Measurements from ENCODE around the gene WFDC1. TPM values are rescaled to one million over a fixed set of nuclear protein-coding genes. Genes with fewer than 3 reads are reported as not detected.

WFDC1 gene
- total and polyA plus RNA-seq, 4 donors: 1.0 to 5.2 (median 2.9) TPM

GRCh38 chr16:84282533-84282932 is 12.1 kb upstream of the WFDC1 start:
- H3K27ac ChIP-seq (ENCODE audit: low read depth in 1 of 2, low read length in 2 of 2): no peak overlapping the region
- TF ChIP-seq NR2F2 (IDR thresholded peaks at IDR 0.05): no peak
- TF ChIP-seq RXRA (IDR thresholded peaks at IDR 0.05): peak; percentile 41 to 68
- TF ChIP-seq TAF1 (conservative IDR thresholded peaks at IDR 0.05): no peak
- TF ChIP-seq FOXA1 (IDR thresholded peaks at IDR 0.05): no peak
- no peak for TF ChIP-seq CTCF (IDR thresholded peaks at IDR 0.05; ENCODE audit: low read depth, low read length, missing input control)
- no peak for TF ChIP-seq SP1 (IDR thresholded peaks at IDR 0.05)
- H3K4me1 ChIP-seq (ENCODE audit: control insufficient read depth in 4 of 4, insufficient read depth in 4 of 4, low read length in 3 of 4): no peaks in the 10 kb centered on the region
- no peaks in the 10 kb centered on the region for H3K36me3 ChIP-seq (ENCODE audit: control insufficient read depth in 4 of 4, insufficient read depth in 3 of 4, low read depth in 1 of 4, low read length in 3 of 4)
- no peaks in the 10 kb centered on the region for H3K9me3 ChIP-seq (ENCODE audit: control insufficient read depth in 4 of 4, low read length in 3 of 4)
- no peak overlapping the region for H3K9ac ChIP-seq (ENCODE audit: low read depth in 1 of 2, low read length in 2 of 2)
- no peaks in the 10 kb centered on the region for H3K27me3 ChIP-seq (ENCODE audit: control insufficient read depth in 4 of 4, insufficient read depth in 4 of 4, low read length in 3 of 4)
- WGBS: 74% methylated on average over 6 of the region's 6 CpGs
- no peak for DNase-seq (ENCODE audit: low spot score)
- H3K4me3 ChIP-seq (ENCODE audit: low read depth in 1 of 3, low read length in 3 of 3): no peak overlapping the region

GRCh38 chr16:84283314-84284153 is 11.1 kb upstream of the WFDC1 start:
- Histone ChIP-seq H3K27me3 (ENCODE audit: control insufficient read depth in 4 of 4, insufficient read depth in 4 of 4, low read length in 3 of 4) (no peaks in the 10 kb centered on the region), H3K27ac (ENCODE audit: low read depth in 1 of 2, low read length in 2 of 2) (peak overlapping the region; percentile 46 to 50), H3K4me1 (ENCODE audit: control insufficient read depth in 4 of 4, insufficient read depth in 4 of 4, low read length in 3 of 4) (no peaks in the 10 kb centered on the region), H3K36me3 (ENCODE audit: control insufficient read depth in 4 of 4, insufficient read depth in 3 of 4, low read depth in 1 of 4, low read length in 3 of 4) (no peaks in the 10 kb centered on the region), H3K9me3 (ENCODE audit: control insufficient read depth in 4 of 4, low read length in 3 of 4) (no peaks in the 10 kb centered on the region), H3K4me3 (ENCODE audit: low read depth in 1 of 3, low read length in 3 of 3) (no peak overlapping the region), H3K9ac (ENCODE audit: low read depth in 1 of 2, low read length in 2 of 2) (no peak overlapping the region)
- 73% methylated on average over 24 of the region's 24 CpGs for WGBS
- TF ChIP-seq HNF4A (conservative IDR thresholded peaks at IDR 0.05) (no peak), YY1 (IDR thresholded peaks at IDR 0.05) (no peak), RAD21 (IDR thresholded peaks at IDR 0.05) (no peak), FOXA2 (IDR thresholded peaks at IDR 0.05) (no peak), JUND (IDR thresholded peaks at IDR 0.05) (no peak), NR2F2 (IDR thresholded peaks at IDR 0.05) (no peak), FOXA1 (IDR thresholded peaks at IDR 0.05) (no peak), EGR1 (IDR thresholded peaks at IDR 0.05; ENCODE audit: low read depth in 2 of 2) (no peak), MAX (IDR thresholded peaks at IDR 0.05) (no peak), SP1 (IDR thresholded peaks at IDR 0.05) (no peak), ATF3 (IDR thresholded peaks at IDR 0.05) (no peak), RXRA (IDR thresholded peaks at IDR 0.05) (no peak)
- no peak for DNase-seq (ENCODE audit: low spot score)

GRCh38 chr16:84284154-84284722 is 10.4 kb upstream of the WFDC1 start:
- 39% methylated on average over 13 of the region's 13 CpGs for WGBS
- no peaks in the 10 kb centered on the region for H3K27me3 ChIP-seq (ENCODE audit: control insufficient read depth in 4 of 4, insufficient read depth in 4 of 4, low read length in 3 of 4)
- peak overlapping the region; percentile 46 to 50 for H3K27ac ChIP-seq (ENCODE audit: low read depth in 1 of 2, low read length in 2 of 2)
- no peak overlapping the region for H3K4me3 ChIP-seq (ENCODE audit: low read depth in 1 of 3, low read length in 3 of 3)
- no peaks in the 10 kb centered on the region for H3K36me3 ChIP-seq (ENCODE audit: control insufficient read depth in 4 of 4, insufficient read depth in 3 of 4, low read depth in 1 of 4, low read length in 3 of 4)
- no peak overlapping the region for H3K9ac ChIP-seq (ENCODE audit: low read depth in 1 of 2, low read length in 2 of 2)
- no peaks in the 10 kb centered on the region for H3K9me3 ChIP-seq (ENCODE audit: control insufficient read depth in 4 of 4, low read length in 3 of 4)
- peak; percentile 41 for DNase-seq (ENCODE audit: low spot score)
- no peaks in the 10 kb centered on the region for H3K4me1 ChIP-seq (ENCODE audit: control insufficient read depth in 4 of 4, insufficient read depth in 4 of 4, low read length in 3 of 4)
- TF ChIP-seq SP1 (IDR thresholded peaks at IDR 0.05): peak; percentile 61
- TF ChIP-seq ZBTB33 (IDR thresholded peaks at IDR 0.05): no peak
- peak; percentile 63 to 86 for TF ChIP-seq RXRA (IDR thresholded peaks at IDR 0.05)
- TF ChIP-seq HNF4A (conservative IDR thresholded peaks at IDR 0.05): peak in 1 of 2 donors; percentile 13
- peak; percentile 99 for TF ChIP-seq NR2F2 (IDR thresholded peaks at IDR 0.05)

Measured in liver (tissue), 9 donors.